ENCODE measurements around the gene SON. TPM values are rescaled to one million over a fixed set of nuclear protein-coding genes. Genes with fewer than 3 reads are reported as not detected.
"Not testable (repeated sequence)": the region's sequence is repeated elsewhere in the genome, so short reads cannot be mapped to it uniquely, and the experiment has no call there.

SON gene
- total RNA-seq, 1 donor from 2014 or later = 95.0 TPM

GRCh38 chr21:33566514-33566913, 23.7 kb downstream of the SON start:
- no peak for DNase-seq (ENCODE audit: low spot score in 2 of 2)
- no peak for FAIRE-seq

- no peak for DNase-seq (ENCODE audit: low spot score in 2 of 2)
- FAIRE-seq = no peak
Observed at GRCh38 chr21:33567914-33568313, 25.1 kb downstream of the SON start.

- FAIRE-seq = no peak
- DNase-seq (ENCODE audit: low spot score in 2 of 2) = no peak
Observed at GRCh38 chr21:33568448-33568847, 25.6 kb downstream of the SON start.

- FAIRE-seq (no peak), DNase-seq (ENCODE audit: low spot score in 2 of 2) (no peak)
Observed at GRCh38 chr21:33569991-33570390, 27.2 kb downstream of the SON start.

- DNase-seq (ENCODE audit: low spot score in 2 of 2) (no peak), FAIRE-seq (no peak)
Observed at GRCh38 chr21:33572350-33572749, 29.5 kb downstream of the SON start.

GRCh38 chr21:33576741-33577141, 33.9 kb downstream of the SON start:
- FAIRE-seq; DNase-seq (ENCODE audit: low spot score in 2 of 2): not testable (repeated sequence)

GRCh38 chr21:33578214-33578613, 35.4 kb downstream of the SON start:
- DNase-seq (ENCODE audit: low spot score in 2 of 2) (no peak), FAIRE-seq (no peak)

- FAIRE-seq = no peak
- DNase-seq (ENCODE audit: low spot score in 2 of 2) = no peak
Observed at GRCh38 chr21:33578959-33579542, 36.2 kb downstream of the SON start.

- DNase-seq (ENCODE audit: low spot score in 2 of 2) (no peak), FAIRE-seq (no peak)
Observed at GRCh38 chr21:33584455-33584854, 41.6 kb downstream of the SON start.

GRCh38 chr21:33586927-33587326, 44.1 kb downstream of the SON start:
- no peak for FAIRE-seq

GRCh38 chr21:33587792-33588484, 45.1 kb downstream of the SON start:
- peak; percentile 28 to 33 for DNase-seq (ENCODE audit: low spot score in 2 of 2)
- FAIRE-seq = no peak

More at GRCh38 chr21:33586927-33587326, 44.1 kb downstream of the SON start:
- no peak for DNase-seq (ENCODE audit: low spot score in 2 of 2)

- no peak for FAIRE-seq
Observed at GRCh38 chr21:33588485-33589335, 45.9 kb downstream of the SON start, which contains the start of gene DONSON. Gene DONSON (minus strand): TSS chr21:33588684. CDS start chr21:33588641, 43 bp downstream.

GRCh38 chr21:33598051-33598450, 55.2 kb downstream of the SON start:
- FAIRE-seq (no peak), DNase-seq (ENCODE audit: low spot score in 2 of 2) (no peak)

More at GRCh38 chr21:33588485-33589335, 45.9 kb downstream of the SON start, which contains the start of gene DONSON:
- peak; percentile 95 for DNase-seq (ENCODE audit: low spot score in 2 of 2)

GRCh38 chr21:33608559-33608958, 65.7 kb downstream of the SON start:
- DNase-seq (ENCODE audit: low spot score in 2 of 2) (no peak), FAIRE-seq (no peak)

GRCh38 chr21:33611006-33611744, 68.3 kb downstream of the SON start:
- no peak for FAIRE-seq
- DNase-seq (ENCODE audit: low spot score in 2 of 2) = no peak

GRCh38 chr21:33617565-33617964, 74.7 kb downstream of the SON start:
- FAIRE-seq = not testable (repeated sequence)

GRCh38 chr21:33618407-33618806, 75.6 kb downstream of the SON start:
- FAIRE-seq (no peak), DNase-seq (ENCODE audit: low spot score in 2 of 2) (no peak)

More at GRCh38 chr21:33617565-33617964, 74.7 kb downstream of the SON start:
- not testable (repeated sequence) for DNase-seq (ENCODE audit: low spot score in 2 of 2)

- FAIRE-seq (no peak), DNase-seq (ENCODE audit: low spot score in 2 of 2) (no peak)
Observed at GRCh38 chr21:33619726-33620125, 76.9 kb downstream of the SON start.

GRCh38 chr21:33622253-33622652, 79.4 kb downstream of the SON start:
- DNase-seq (ENCODE audit: low spot score in 2 of 2) = no peak
- FAIRE-seq = no peak

- FAIRE-seq; DNase-seq (ENCODE audit: low spot score in 2 of 2): not testable (repeated sequence)
Observed at GRCh38 chr21:33626151-33626550, 83.3 kb downstream of the SON start.
